Peyer's patch (tissue), 4 donors: ENCODE data around the gene C17orf100. TPM values are rescaled to one million over a fixed set of nuclear protein-coding genes. Genes with fewer than 3 reads are reported as not detected.
A peak's percentile ranks its signal among the peaks of the same experiment; 100 is the strongest.
"Not testable (repeated sequence)": the region's sequence is repeated elsewhere in the genome, so short reads cannot be mapped to it uniquely, and the experiment has no call there.

ENCODE experiments used
- DNase-seq, 3 donors: peaks; one replicate each; pipeline ENCODE4 v3.0.0-alpha.2; 2017 to 2019
- H3K27ac ChIP-seq, 4 donors: fragments of 200-600 bp; sonication (generic); one replicate each; pipeline ENCODE4 v1.5.1; 2016 to 2019
- H3K27me3 ChIP-seq, 2 donors: fragments of 200-600 bp; sonication (generic); one replicate each; pipeline ENCODE4 v1.5.1; 2019
- H3K36me3 ChIP-seq, 3 donors: fragments of 200-600 bp; sonication (generic); one replicate each; pipeline ENCODE4 v1.5.1; 2016 to 2019
- H3K4me1 ChIP-seq, 4 donors: fragments of 200-600 bp; sonication (generic); one replicate each; pipeline ENCODE4 v1.5.1; 2016 to 2019
- H3K4me3 ChIP-seq, 4 donors: fragments of 200-600 bp; sonication (generic); 1 replicate in 3 of 4; 2 replicates in 1 of 4; pipeline ENCODE4 v1.5.1; 2016 to 2019; ENCODE audit warnings: mild to moderate bottlenecking in 1 of 4
- H3K9me3 ChIP-seq, 4 donors: fragments of 200-600 bp; sonication (generic); one replicate each; pipeline ENCODE4 v1.5.1; 2016 to 2019; ENCODE audit warnings: mild to moderate bottlenecking in 1 of 4
- POLR2A ChIP-seq, 2 donors: fragments of 450-650 bp; IDR thresholded peaks; one replicate each; pipeline ENCODE4 v1.5.1; 2017; ENCODE audit warnings: antibody characterized with exemption in 2 of 2, mild to moderate bottlenecking in 2 of 2, moderate library complexity in 2 of 2
- total RNA-seq, 4 donors: library from RNA; depleted of rRNA; stranded (reverse); fragments of >200 nt; gene quantifications; one replicate each; pipeline ENCODE4 v1.1.0, GENCODE V29; 2016
- TF ChIP-seq, protein P1 (sequence below), 6 experiments: fragments of 450-650 bp in 4 of 6; fragments of 200-600 bp in 2 of 6; sonication (generic) in 1 of 6; IDR thresholded peaks; one replicate each; pipeline ENCODE4 v1.5.1; 2017 to 2019; ENCODE audit warnings: antibody characterized with exemption in 6 of 6, mild to moderate bottlenecking in 3 of 6, moderate library complexity in 1 of 6

C17orf100 gene
- total RNA-seq, 4 donors from 2014 or later = 2.3 to 16.5 (median 3.1) TPM

DNA sequence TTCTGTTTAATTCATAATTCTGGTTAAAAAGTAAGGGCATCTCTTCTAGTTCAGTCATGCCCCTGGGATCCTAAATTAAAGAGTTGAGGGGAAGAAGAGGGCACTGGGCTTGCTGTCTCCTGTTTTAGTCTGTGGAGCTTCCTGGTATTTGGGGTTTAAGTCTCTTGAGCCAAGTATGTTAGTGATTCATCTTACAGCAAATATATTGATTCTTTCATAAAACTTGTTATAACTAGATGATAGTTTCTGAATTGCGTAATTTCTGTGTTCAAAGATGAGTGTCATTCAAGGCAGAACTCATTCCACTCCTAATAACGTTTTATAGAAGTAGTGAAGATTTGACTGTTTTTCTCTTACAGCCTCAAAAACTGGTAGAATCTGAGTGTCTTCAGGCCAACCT lies 9.0 kb upstream of the C17orf100 start:
- Histone ChIP-seq H3K9me3 (no peaks in the 10 kb centered on the region), H3K4me3 (no peak overlapping the region), H3K27me3 (no peaks in the 10 kb centered on the region), H3K4me1 (peaks cover 5 to 27% (median 11%) of the 10 kb centered on the region in 4 donors), H3K27ac (no peak overlapping the region), H3K36me3 (peaks cover 0 to 29% (median 0%) of the 10 kb centered on the region in 3 donors)
- TF ChIP-seq, protein P1, sequence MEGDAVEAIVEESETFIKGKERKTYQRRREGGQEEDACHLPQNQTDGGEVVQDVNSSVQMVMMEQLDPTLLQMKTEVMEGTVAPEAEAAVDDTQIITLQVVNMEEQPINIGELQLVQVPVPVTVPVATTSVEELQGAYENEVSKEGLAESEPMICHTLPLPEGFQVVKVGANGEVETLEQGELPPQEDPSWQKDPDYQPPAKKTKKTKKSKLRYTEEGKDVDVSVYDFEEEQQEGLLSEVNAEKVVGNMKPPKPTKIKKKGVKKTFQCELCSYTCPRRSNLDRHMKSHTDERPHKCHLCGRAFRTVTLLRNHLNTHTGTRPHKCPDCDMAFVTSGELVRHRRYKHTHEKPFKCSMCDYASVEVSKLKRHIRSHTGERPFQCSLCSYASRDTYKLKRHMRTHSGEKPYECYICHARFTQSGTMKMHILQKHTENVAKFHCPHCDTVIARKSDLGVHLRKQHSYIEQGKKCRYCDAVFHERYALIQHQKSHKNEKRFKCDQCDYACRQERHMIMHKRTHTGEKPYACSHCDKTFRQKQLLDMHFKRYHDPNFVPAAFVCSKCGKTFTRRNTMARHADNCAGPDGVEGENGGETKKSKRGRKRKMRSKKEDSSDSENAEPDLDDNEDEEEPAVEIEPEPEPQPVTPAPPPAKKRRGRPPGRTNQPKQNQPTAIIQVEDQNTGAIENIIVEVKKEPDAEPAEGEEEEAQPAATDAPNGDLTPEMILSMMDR (IDR thresholded peaks at IDR 0.05) = no peak
- no peak for TF ChIP-seq POLR2A (IDR thresholded peaks at IDR 0.05)
- no peak for DNase-seq

GRCh38 chr17:6643451-6644125 lies 8.0 kb upstream of the C17orf100 start:
- no peak overlapping the region for H3K27ac ChIP-seq
- H3K4me1 ChIP-seq = peaks cover 5 to 22% (median 11%) of the 10 kb centered on the region in 4 donors
- H3K36me3 ChIP-seq = peaks cover 0 to 29% (median 0%) of the 10 kb centered on the region in 3 donors
- DNase-seq = no peak
- no peaks in the 10 kb centered on the region for H3K9me3 ChIP-seq
- H3K27me3 ChIP-seq = no peaks in the 10 kb centered on the region
- no peak overlapping the region for H3K4me3 ChIP-seq
- TF ChIP-seq POLR2A (IDR thresholded peaks at IDR 0.05) = no peak
- TF ChIP-seq, protein P1 (IDR thresholded peaks at IDR 0.05) = no peak

DNA sequence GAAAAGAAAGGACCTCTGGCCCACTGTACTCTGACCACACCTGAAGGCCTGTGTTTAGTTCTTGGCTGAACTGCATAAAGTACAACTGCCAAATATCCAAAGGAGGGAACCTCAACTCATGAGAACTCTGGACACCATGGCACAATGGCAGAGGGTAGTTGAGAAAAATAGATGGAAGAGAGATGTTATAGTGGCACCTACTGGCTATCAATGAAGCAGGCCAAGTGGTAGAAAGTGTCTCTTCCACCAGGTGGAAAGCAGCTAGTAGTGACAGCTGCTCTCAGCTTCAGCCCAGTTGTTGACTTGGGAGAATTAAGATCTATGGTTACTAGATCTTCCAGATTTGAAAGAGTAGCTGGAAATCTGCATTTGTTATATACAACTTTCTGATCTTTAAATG lies 3.4 kb upstream of the C17orf100 start:
- TF ChIP-seq POLR2A (IDR thresholded peaks at IDR 0.05) = no peak
- TF ChIP-seq, protein P1 (IDR thresholded peaks at IDR 0.05) = peak in 3 of 6 experiments; percentile 45 to 59 (median 49)
- Histone ChIP-seq H3K36me3 (peaks cover 0 to 21% (median 0%) of the 10 kb centered on the region in 3 donors), H3K4me3 (no peak overlapping the region), H3K9me3 (no peaks in the 10 kb centered on the region), H3K27ac (no peak overlapping the region), H3K4me1 (peaks cover 0 to 17% (median 3%) of the 10 kb centered on the region in 4 donors), H3K27me3 (no peaks in the 10 kb centered on the region)
- no peak for DNase-seq

DNA sequence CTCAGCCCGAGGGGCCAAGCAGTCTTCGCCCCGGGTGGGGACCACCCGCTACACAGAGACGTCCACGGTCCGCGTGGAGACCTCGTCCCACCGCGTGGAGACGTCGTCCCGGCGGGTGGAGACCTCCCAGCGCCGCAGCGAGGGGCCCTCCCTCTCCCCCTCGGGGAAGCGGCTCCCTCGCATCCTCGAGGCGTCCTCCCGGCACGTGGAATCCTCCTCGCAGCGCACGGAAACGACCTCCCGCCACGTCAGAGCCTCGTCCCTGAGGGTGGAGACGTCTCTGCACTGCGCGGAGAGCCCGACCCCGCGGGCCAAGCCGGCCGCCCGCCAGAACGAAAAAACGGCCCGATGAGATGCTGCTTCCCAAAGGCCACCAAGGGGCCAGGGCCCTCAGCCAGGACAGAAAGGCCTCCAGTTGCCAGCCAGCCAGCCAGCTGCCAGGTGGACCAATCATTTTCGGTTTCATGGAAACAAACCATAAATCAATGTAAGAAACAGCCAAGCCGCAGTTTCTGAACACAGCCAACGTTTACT lies 424 bp downstream of the C17orf100 start:
- H3K9me3 ChIP-seq = no peaks in the 10 kb centered on the region
- DNase-seq = peak; percentile 33 to 66 (median 62)
- no peak for TF ChIP-seq POLR2A (IDR thresholded peaks at IDR 0.05)
- TF ChIP-seq, protein P1 (IDR thresholded peaks at IDR 0.05) = no peak
- no peaks in the 10 kb centered on the region for H3K36me3 ChIP-seq
- H3K27me3 ChIP-seq = no peaks in the 10 kb centered on the region
- peaks cover 0 to 20% (median 8%) of the 10 kb centered on the region in 4 donors for H3K4me1 ChIP-seq
- peak overlapping the region; percentile 56 to 68 (median 60) for H3K4me3 ChIP-seq
- peak overlapping the region; percentile 77 to 87 (median 84) for H3K27ac ChIP-seq

- H3K27ac ChIP-seq = no peak overlapping the region
- peaks cover 0 to 19% (median 9%) of the 10 kb centered on the region in 4 donors for H3K4me1 ChIP-seq
- peak overlapping the region in 2 of 4 donors; percentile 9 to 40 for H3K4me3 ChIP-seq
- H3K9me3 ChIP-seq = no peaks in the 10 kb centered on the region
- peak in 2 of 3 donors; percentile 65 to 74 for DNase-seq
- no peaks in the 10 kb centered on the region for H3K27me3 ChIP-seq
- TF ChIP-seq, protein P1 (IDR thresholded peaks at IDR 0.05) = peak in 3 of 6 experiments; percentile 14 to 17 (median 14)
- TF ChIP-seq POLR2A (IDR thresholded peaks at IDR 0.05) = no peak
- H3K36me3 ChIP-seq = no peaks in the 10 kb centered on the region
These were observed 3.5 kb downstream of the C17orf100 start for GRCh38 chr17:6654841-6655731.

- H3K4me3 ChIP-seq, H3K36me3 ChIP-seq, DNase-seq, H3K9me3 ChIP-seq, H3K27me3 ChIP-seq, H3K27ac ChIP-seq: not testable (repeated sequence)
- H3K4me1 ChIP-seq = peaks cover 0 to 14% (median 7%) of the 10 kb centered on the region in 4 donors
These were observed 4.3 kb downstream of the C17orf100 start for GRCh38 chr17:6655732-6656361.

DNA sequence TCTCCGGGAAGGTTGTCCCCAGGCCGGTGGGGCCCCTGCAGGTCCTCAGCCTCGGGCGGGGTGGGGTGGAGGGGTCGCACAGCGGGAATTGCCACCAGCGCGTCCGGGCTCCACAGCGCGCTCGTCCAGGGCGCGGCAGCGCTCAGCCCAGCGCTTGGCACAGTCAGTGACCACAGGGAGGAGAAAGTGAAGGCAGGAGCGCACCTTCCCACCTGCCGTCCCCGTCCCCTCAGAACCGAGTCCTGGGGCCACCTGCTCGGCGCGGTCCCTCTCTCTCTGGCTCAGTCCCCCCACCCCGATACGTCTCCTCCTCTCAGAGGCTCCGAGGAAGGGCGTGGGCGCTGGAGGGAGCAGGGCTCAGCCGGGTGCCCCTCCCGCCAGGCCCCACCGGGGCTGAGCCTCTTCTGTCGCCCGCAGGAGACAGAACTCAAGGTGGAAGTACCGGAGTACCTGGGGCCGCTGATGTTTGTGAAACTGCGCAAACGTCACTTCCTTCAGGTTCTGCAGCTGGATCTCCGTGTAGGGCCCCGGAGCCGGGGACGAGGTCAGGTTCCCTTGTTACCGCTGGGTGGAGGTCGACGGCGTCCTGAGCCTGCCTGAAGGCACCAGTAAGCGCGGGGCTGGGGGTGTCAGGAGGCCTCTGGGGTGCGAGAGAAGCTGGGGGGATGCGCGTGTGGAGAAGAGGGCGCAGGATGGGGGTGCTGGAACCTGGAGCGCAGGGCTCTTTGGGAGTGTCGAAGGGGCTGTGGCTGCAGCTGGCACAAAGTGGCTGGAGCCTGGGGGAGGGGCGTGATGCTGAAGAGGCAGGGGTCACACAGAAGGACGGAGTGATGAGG lies 5.5 kb downstream of the C17orf100 start:
- Histone ChIP-seq H3K27ac (peak overlapping the region in 1 of 4 donors; percentile 65), H3K4me3 (peak overlapping the region; percentile 27 to 42 (median 40)), H3K4me1 (peaks cover 0 to 14% (median 6%) of the 10 kb centered on the region in 4 donors)
- not testable (repeated sequence) for H3K27me3 ChIP-seq, H3K9me3 ChIP-seq, H3K36me3 ChIP-seq
- peak in 2 of 3 donors; percentile 66 to 81 for DNase-seq
